Measurements from ENCODE around the gene GAS7.
A peak's percentile ranks its signal among the peaks of the same experiment; 100 is the strongest.
"Not testable (repeated sequence)": the region's sequence is repeated elsewhere in the genome, so short reads cannot be mapped to it uniquely, and the experiment has no call there.

Gene GAS7

DNA sequence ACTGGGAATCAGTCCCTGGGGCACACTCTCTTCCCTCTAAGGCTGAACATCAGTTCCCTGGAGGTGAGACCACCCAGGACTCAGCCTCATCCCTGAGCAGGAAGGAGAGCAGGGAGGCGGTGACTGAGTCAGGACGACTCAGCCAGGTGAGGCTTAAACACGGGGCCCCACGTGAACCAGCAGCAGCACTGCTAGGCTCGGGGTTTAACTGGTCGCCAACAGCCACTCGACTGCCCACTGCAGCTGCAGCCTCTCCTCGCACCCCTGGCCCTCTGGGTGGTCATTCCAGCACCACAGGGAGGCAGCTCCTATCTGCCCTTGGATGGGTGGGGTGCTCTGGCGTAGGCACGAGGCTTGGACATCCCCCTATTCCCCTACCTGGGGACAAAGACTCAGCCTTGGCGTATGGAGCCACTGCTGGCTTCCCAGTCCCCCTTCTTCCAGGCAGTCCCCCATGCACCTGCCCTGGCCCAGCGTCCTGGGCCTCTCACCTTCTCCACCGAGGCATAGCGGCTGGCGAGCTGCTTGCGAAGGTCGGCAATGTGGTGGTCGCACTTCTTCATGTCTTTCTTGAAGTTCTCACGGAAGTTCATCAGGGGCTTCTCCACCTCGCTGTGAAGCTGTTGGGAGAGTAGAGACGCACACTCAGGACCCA is 272.1 kb downstream of the GAS7 start:
- Histone ChIP-seq H4K8ac (ENCODE audit: low read depth, low read length) (no peak overlapping the region), H3K27me3 (ENCODE audit: insufficient read depth, low read length, poor library complexity) (no peaks in the 10 kb centered on the region), H3K4me2 (ENCODE audit: low read length) (no peak overlapping the region), H3K23ac (ENCODE audit: low read length) (no peak overlapping the region), H3K4me1 (ENCODE audit: control insufficient read depth, low read depth, low read length) (no peaks in the 10 kb centered on the region), H2BK5ac (ENCODE audit: low read length) (no peak overlapping the region), H3K36me3 (ENCODE audit: control insufficient read depth, insufficient read depth, low read length) (no peaks in the 10 kb centered on the region), H4K5ac (ENCODE audit: low read length) (no peak overlapping the region), H3K56ac (ENCODE audit: low read length) (no peak overlapping the region), H3K9ac (ENCODE audit: low read length) (no peak overlapping the region), H2AK5ac (ENCODE audit: low read length) (no peak overlapping the region), H2BK15ac (replicated peaks; ENCODE audit: low read depth) (no peak overlapping the region), H3K27ac (ENCODE audit: low read depth, low read length) (no peak overlapping the region), H3K4ac (ENCODE audit: low read depth, low read length) (no peak overlapping the region), H3K79me1 (ENCODE audit: low read length) (no peaks in the 10 kb centered on the region), H2BK120ac (ENCODE audit: low read depth, low read length) (no peak overlapping the region), H3K79me2 (ENCODE audit: control insufficient read depth, insufficient read depth, low read length) (no peaks in the 10 kb centered on the region), H3K18ac (ENCODE audit: low read length) (no peak overlapping the region), H3K4me3 (ENCODE audit: low read length) (no peak overlapping the region)
- WGBS (ENCODE audit: extremely low coverage, insufficient coverage, low lambda C conversion rate) = no CpG with 5 or more reads among the region's 21 CpGs
- DNase-seq = no peak

DNA sequence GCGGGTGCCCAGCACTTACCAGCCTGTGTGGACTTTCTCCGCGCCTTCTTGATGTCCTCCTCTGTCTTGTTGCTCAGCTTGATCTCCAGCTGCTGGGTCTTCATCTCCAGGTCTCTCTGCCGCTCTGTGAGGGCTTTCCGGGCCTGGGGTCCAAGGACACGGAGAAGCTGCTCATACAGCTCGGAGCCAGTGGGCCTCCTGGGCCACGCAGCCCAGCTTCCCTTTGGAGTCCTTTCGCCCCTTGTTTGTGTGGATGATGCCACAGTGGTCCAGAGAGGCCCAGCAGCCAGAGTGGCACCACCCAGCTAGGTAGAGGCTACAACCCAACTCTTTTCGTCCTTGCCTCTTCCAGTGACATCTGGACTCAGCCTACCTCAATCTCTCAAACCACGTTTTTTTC is 272.9 kb downstream of the GAS7 start:
- H3K27ac ChIP-seq (ENCODE audit: low read depth, low read length) = no peak overlapping the region
- no peak overlapping the region for H2AK5ac ChIP-seq (ENCODE audit: low read length)
- no peak overlapping the region for H3K23ac ChIP-seq (ENCODE audit: low read length)
- H3K4ac ChIP-seq (ENCODE audit: low read depth, low read length) = no peak overlapping the region
- no peak overlapping the region for H3K4me2 ChIP-seq (ENCODE audit: low read length)
- no peak overlapping the region for H2BK120ac ChIP-seq (ENCODE audit: low read depth, low read length)
- H4K5ac ChIP-seq (ENCODE audit: low read length) = no peak overlapping the region
- no peak overlapping the region for H4K8ac ChIP-seq (ENCODE audit: low read depth, low read length)
- no peak overlapping the region for H2BK15ac ChIP-seq (replicated peaks; ENCODE audit: low read depth)
- no peak overlapping the region for H3K18ac ChIP-seq (ENCODE audit: low read length)
- H3K56ac ChIP-seq (ENCODE audit: low read length) = no peak overlapping the region
- no peak for DNase-seq
- no peaks in the 10 kb centered on the region for H3K79me2 ChIP-seq (ENCODE audit: control insufficient read depth, insufficient read depth, low read length)
- H3K4me3 ChIP-seq (ENCODE audit: low read length) = no peak overlapping the region
- H3K79me1 ChIP-seq (ENCODE audit: low read length) = no peaks in the 10 kb centered on the region
- H3K4me1 ChIP-seq (ENCODE audit: control insufficient read depth, low read depth, low read length) = no peaks in the 10 kb centered on the region
- no CpG with 5 or more reads among the region's 11 CpGs for WGBS (ENCODE audit: extremely low coverage, insufficient coverage, low lambda C conversion rate)
- H3K36me3 ChIP-seq (ENCODE audit: control insufficient read depth, insufficient read depth, low read length) = no peaks in the 10 kb centered on the region
- no peaks in the 10 kb centered on the region for H3K27me3 ChIP-seq (ENCODE audit: insufficient read depth, low read length, poor library complexity)
- no peak overlapping the region for H3K9ac ChIP-seq (ENCODE audit: low read length)
- no peak overlapping the region for H2BK5ac ChIP-seq (ENCODE audit: low read length)

DNA sequence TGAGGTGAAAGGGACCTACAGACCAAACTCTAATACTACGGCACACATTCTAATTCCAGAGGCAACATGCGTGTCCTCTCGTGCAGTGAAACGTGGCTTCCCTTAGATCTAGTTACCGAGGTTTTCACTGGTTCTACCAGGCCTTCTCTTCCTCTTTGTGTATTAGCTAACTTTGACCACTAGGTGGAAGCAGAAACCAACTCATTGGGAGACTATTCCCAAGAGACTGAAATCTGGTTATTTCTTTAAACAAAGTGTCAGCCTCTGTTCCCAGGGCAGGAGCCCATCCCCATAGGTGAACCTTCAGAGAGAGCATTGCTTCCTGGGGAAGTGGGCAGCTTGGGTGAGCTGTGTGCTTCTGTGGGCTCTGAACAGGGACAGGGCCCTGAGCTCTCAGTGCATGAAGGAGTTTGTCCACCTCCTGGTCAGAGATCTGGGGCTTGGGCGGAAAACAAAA is 273.6 kb downstream of the GAS7 start:
- no peak overlapping the region for H3K56ac ChIP-seq (ENCODE audit: low read length)
- H2BK120ac ChIP-seq (ENCODE audit: low read depth, low read length) = no peak overlapping the region
- no peak overlapping the region for H4K8ac ChIP-seq (ENCODE audit: low read depth, low read length)
- no peak overlapping the region for H4K5ac ChIP-seq (ENCODE audit: low read length)
- H3K23ac ChIP-seq (ENCODE audit: low read length) = no peak overlapping the region
- H3K27me3 ChIP-seq (ENCODE audit: insufficient read depth, low read length, poor library complexity) = no peaks in the 10 kb centered on the region
- H2BK15ac ChIP-seq (replicated peaks; ENCODE audit: low read depth) = no peak overlapping the region
- H3K36me3 ChIP-seq (ENCODE audit: control insufficient read depth, insufficient read depth, low read length) = no peaks in the 10 kb centered on the region
- no peak overlapping the region for H3K9ac ChIP-seq (ENCODE audit: low read length)
- H3K79me2 ChIP-seq (ENCODE audit: control insufficient read depth, insufficient read depth, low read length) = no peaks in the 10 kb centered on the region
- H2BK5ac ChIP-seq (ENCODE audit: low read length) = no peak overlapping the region
- H3K4me3 ChIP-seq (ENCODE audit: low read length) = no peak overlapping the region
- H3K79me1 ChIP-seq (ENCODE audit: low read length) = no peaks in the 10 kb centered on the region
- no peak overlapping the region for H3K4me2 ChIP-seq (ENCODE audit: low read length)
- no peak overlapping the region for H3K4ac ChIP-seq (ENCODE audit: low read depth, low read length)
- DNase-seq = peak; percentile 89
- no CpG with 5 or more reads among the region's 6 CpGs for WGBS (ENCODE audit: extremely low coverage, insufficient coverage, low lambda C conversion rate)
- no peak overlapping the region for H3K18ac ChIP-seq (ENCODE audit: low read length)
- H2AK5ac ChIP-seq (ENCODE audit: low read length) = no peak overlapping the region
- H3K4me1 ChIP-seq (ENCODE audit: control insufficient read depth, low read depth, low read length) = no peaks in the 10 kb centered on the region
- no peak overlapping the region for H3K27ac ChIP-seq (ENCODE audit: low read depth, low read length)

DNA sequence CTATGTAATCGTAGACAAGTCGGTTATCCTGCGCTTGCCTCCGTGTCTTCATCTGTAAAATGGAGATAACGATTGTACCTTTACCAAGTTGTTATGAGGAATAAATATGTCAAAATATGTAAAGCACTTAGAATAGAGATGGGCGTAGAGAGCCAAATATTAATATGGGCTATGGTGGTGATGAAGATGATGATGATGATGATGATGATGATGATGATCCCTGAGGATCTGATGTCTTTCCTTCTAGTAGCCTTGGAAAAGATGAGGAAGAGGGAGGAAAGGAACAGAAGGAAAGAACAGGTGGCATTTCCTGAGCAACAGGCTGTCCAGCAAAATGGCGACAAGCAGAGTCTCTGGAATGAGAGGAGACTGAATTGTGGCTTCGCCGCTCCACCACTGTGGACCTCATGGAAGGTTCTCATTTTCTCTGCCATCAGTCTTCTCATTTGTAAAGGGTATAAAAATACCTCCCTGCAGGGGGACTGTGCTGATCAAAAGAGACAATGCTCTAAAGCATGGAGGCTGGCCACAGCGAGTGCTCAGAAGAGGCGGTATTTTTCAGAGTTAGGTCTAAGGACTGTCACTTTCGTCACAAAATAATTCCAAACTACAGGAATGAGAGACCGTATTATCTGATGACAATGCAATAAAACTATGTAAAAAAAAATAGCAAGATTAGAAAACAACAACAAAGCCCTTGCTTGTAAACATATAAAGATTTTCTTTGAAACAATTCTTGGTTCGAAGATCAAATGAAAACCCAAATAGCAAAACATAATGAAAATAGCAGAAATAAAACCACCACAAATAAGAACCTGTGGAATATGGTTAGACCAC is 276.2 kb downstream of the GAS7 start:
- no peak overlapping the region for H3K4me2 ChIP-seq (ENCODE audit: low read length)
- no peaks in the 10 kb centered on the region for H3K4me1 ChIP-seq (ENCODE audit: control insufficient read depth, low read depth, low read length)
- H4K8ac ChIP-seq (ENCODE audit: low read depth, low read length) = no peak overlapping the region
- H3K4ac ChIP-seq (ENCODE audit: low read depth, low read length) = no peak overlapping the region
- WGBS (ENCODE audit: extremely low coverage, insufficient coverage, low lambda C conversion rate) = no CpG with 5 or more reads among the region's 14 CpGs
- no peak overlapping the region for H3K23ac ChIP-seq (ENCODE audit: low read length)
- no peak overlapping the region for H3K56ac ChIP-seq (ENCODE audit: low read length)
- no peaks in the 10 kb centered on the region for H3K36me3 ChIP-seq (ENCODE audit: control insufficient read depth, insufficient read depth, low read length)
- no peak overlapping the region for H2BK120ac ChIP-seq (ENCODE audit: low read depth, low read length)
- DNase-seq = peak; percentile 5
- no peak overlapping the region for H3K27ac ChIP-seq (ENCODE audit: low read depth, low read length)
- H3K9ac ChIP-seq (ENCODE audit: low read length) = no peak overlapping the region
- no peaks in the 10 kb centered on the region for H3K27me3 ChIP-seq (ENCODE audit: insufficient read depth, low read length, poor library complexity)
- H2BK15ac ChIP-seq (replicated peaks; ENCODE audit: low read depth) = no peak overlapping the region
- no peak overlapping the region for H2AK5ac ChIP-seq (ENCODE audit: low read length)
- no peak overlapping the region for H3K18ac ChIP-seq (ENCODE audit: low read length)
- no peaks in the 10 kb centered on the region for H3K79me1 ChIP-seq (ENCODE audit: low read length)
- H4K5ac ChIP-seq (ENCODE audit: low read length) = no peak overlapping the region
- H3K79me2 ChIP-seq (ENCODE audit: control insufficient read depth, insufficient read depth, low read length) = no peaks in the 10 kb centered on the region
- no peak overlapping the region for H3K4me3 ChIP-seq (ENCODE audit: low read length)
- H2BK5ac ChIP-seq (ENCODE audit: low read length) = no peak overlapping the region

DNA sequence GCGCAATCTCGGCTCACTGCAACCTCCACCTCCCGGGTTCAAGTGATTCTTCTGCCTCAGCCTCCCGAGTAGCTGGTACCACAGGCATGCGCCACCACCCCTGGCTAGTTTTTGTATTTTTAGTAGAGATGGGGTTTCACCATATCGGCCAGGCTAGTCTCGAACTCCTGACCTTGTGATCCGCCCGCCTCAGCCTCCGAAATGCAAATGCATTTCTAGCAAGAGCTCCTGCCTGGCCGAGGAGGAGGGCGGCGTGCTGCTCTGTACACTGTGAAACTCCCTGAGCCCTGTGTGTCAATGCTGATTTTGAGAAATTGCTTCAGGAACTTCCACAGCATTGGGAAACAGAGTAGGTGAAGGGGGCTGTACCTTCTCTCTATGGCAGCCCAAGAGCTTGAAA is 277.2 kb downstream of the GAS7 start:
- H2AK5ac ChIP-seq (ENCODE audit: low read length); H2BK120ac ChIP-seq (ENCODE audit: low read depth, low read length); H3K27me3 ChIP-seq (ENCODE audit: insufficient read depth, low read length, poor library complexity); H3K4me1 ChIP-seq (ENCODE audit: control insufficient read depth, low read depth, low read length); H3K9ac ChIP-seq (ENCODE audit: low read length); H3K18ac ChIP-seq (ENCODE audit: low read length); H2BK15ac ChIP-seq (replicated peaks; ENCODE audit: low read depth); H3K79me2 ChIP-seq (ENCODE audit: control insufficient read depth, insufficient read depth, low read length); H3K79me1 ChIP-seq (ENCODE audit: low read length); H4K8ac ChIP-seq (ENCODE audit: low read depth, low read length); H3K36me3 ChIP-seq (ENCODE audit: control insufficient read depth, insufficient read depth, low read length); H3K27ac ChIP-seq (ENCODE audit: low read depth, low read length); H3K4me2 ChIP-seq (ENCODE audit: low read length); H3K4ac ChIP-seq (ENCODE audit: low read depth, low read length); H4K5ac ChIP-seq (ENCODE audit: low read length); H3K23ac ChIP-seq (ENCODE audit: low read length); DNase-seq; H3K56ac ChIP-seq (ENCODE audit: low read length); H3K4me3 ChIP-seq (ENCODE audit: low read length); H2BK5ac ChIP-seq (ENCODE audit: low read length): not testable (repeated sequence)
- WGBS (ENCODE audit: extremely low coverage, insufficient coverage, low lambda C conversion rate) = no CpG with 5 or more reads among the region's 13 CpGs

Data from mesendoderm (in vitro differentiated cells).